Activated CD4-positive, alpha-beta T cell treated with anti-CD3 and anti-CD28 coated beads, Interleukin-2, amount 10 ng/mL, durations not matched to agents 24 days and 14 days (primary cell): ENCODE results near the gene SERINC5. TPM values are rescaled to one million over a fixed set of nuclear protein-coding genes. Genes with fewer than 3 reads are reported as not detected.

Source experiments
- DNase-seq: peaks from one replicate; pipeline ENCODE4 v3.0.0; 2022
- H3K27ac Mint-ChIP-seq: one replicate; pipeline ENCODE4 v1.8.0; 2022; ENCODE audit warnings: mild to moderate bottlenecking, mixed read lengths
- H3K27me3 Mint-ChIP-seq: one replicate; pipeline ENCODE4 v1.8.0; 2022; ENCODE audit warnings: mixed read lengths
- H3K36me3 Mint-ChIP-seq: one replicate; pipeline ENCODE4 v1.8.0; 2022; ENCODE audit warnings: low read depth, mild to moderate bottlenecking, mixed read lengths
- H3K4me1 Mint-ChIP-seq: one replicate; pipeline ENCODE4 v1.8.0; 2021; ENCODE audit warnings: mixed read lengths
- H3K4me3 Mint-ChIP-seq: one replicate; pipeline ENCODE4 v1.8.0; 2022; ENCODE audit warnings: mild to moderate bottlenecking, moderate library complexity, mixed read lengths
- H3K9me3 Mint-ChIP-seq: one replicate; pipeline ENCODE4 v1.8.0; 2021; ENCODE audit warnings: mixed read lengths
- intact Hi-C: fragments of 100-400 bp; cut with micrococcal nuclease; formaldehyde crosslinking; loops from one replicate; pipeline ENCODE4 v1.15.1; 2023
- total RNA-seq: library from RNA; stranded (reverse); gene quantifications from 2 replicates; pipeline ENCODE4 v1.2.3, GENCODE V29; 2022

The SERINC5 gene
- total RNA-seq, 1 donor from 2014 or later: 21.3 TPM

- Mint-ChIP-seq H3K9me3 (no peaks in the 10 kb centered on the region), H3K27me3 (no peaks in the 10 kb centered on the region), H3K4me1 (peaks cover 7% of the 10 kb centered on the region), H3K4me3 (peak overlapping the region; percentile 76), H3K27ac (peak overlapping the region; percentile 81), H3K36me3 (no peaks in the 10 kb centered on the region)
- intact Hi-C loops: loop anchor here (1.0 to 10.0 kb wide), 9 partner anchors 26 to 1058 kb away; partner anchors contain the start of genes MTX3 and TENT2
- peak; percentile 72 for DNase-seq
Observed at GRCh38 chr5:80083101-80083890, 172.6 kb downstream of the SERINC5 start.

- intact Hi-C loops: loop anchor here (1.0 to 10.0 kb wide), 9 partner anchors 26 to 1058 kb away; partner anchors contain the start of genes MTX3 and TENT2
- peak; percentile 89 for DNase-seq
- Mint-ChIP-seq H3K4me1 (peaks cover 7% of the 10 kb centered on the region), H3K27ac (peak overlapping the region; percentile 81), H3K36me3 (no peaks in the 10 kb centered on the region), H3K9me3 (no peaks in the 10 kb centered on the region), H3K4me3 (peak overlapping the region; percentile 76), H3K27me3 (no peaks in the 10 kb centered on the region)
Observed at GRCh38 chr5:80082731-80083100, 173.1 kb downstream of the SERINC5 start.

DNA sequence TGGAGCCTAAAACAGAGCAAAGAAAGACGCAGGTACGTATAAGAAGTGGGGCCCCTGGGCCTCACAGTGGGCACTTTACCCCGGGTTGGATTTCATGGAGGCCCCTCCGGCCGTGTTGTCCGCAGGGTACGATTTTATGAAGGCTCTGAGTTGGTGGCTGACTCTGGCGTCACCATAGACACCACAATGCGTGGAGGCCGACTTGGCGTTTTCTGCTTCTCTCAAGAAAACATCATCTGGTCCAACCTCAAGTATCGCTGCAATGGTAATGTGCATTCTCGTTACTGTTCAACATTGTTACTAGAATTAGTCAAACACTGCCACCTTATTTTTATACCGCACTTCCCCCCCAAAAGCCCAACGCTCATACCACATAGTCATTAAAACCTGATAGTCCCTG is 173.6 kb downstream of the SERINC5 start:
- intact Hi-C loops: loop anchor here (2.0 to 10.0 kb wide), 5 partner anchors 25 to 1057 kb away; partner anchors contain the start of genes MTX3 and TENT2
- H3K9me3 Mint-ChIP-seq: no peaks in the 10 kb centered on the region
- peaks cover 7% of the 10 kb centered on the region for H3K4me1 Mint-ChIP-seq
- H3K27ac Mint-ChIP-seq: peak overlapping the region; percentile 48
- DNase-seq: no peak
- H3K4me3 Mint-ChIP-seq: peak overlapping the region; percentile 76
- H3K36me3 Mint-ChIP-seq: no peaks in the 10 kb centered on the region
- no peaks in the 10 kb centered on the region for H3K27me3 Mint-ChIP-seq

- intact Hi-C loops: no loop called here
- no peak overlapping the region for H3K4me3 Mint-ChIP-seq
- no peaks in the 10 kb centered on the region for H3K9me3 Mint-ChIP-seq
- H3K27me3 Mint-ChIP-seq: no peaks in the 10 kb centered on the region
- H3K36me3 Mint-ChIP-seq: no peaks in the 10 kb centered on the region
- no peak overlapping the region for H3K27ac Mint-ChIP-seq
- DNase-seq: no peak
- peaks cover 7% of the 10 kb centered on the region for H3K4me1 Mint-ChIP-seq
Observed at GRCh38 chr5:80078921-80079320, 176.9 kb downstream of the SERINC5 start.

- H3K4me1 Mint-ChIP-seq: no peaks in the 10 kb centered on the region
- DNase-seq: no peak
- no peaks in the 10 kb centered on the region for H3K9me3 Mint-ChIP-seq
- no peaks in the 10 kb centered on the region for H3K27me3 Mint-ChIP-seq
- H3K36me3 Mint-ChIP-seq: no peaks in the 10 kb centered on the region
- H3K27ac Mint-ChIP-seq: no peak overlapping the region
- H3K4me3 Mint-ChIP-seq: no peak overlapping the region
- intact Hi-C loops: no loop called here
Observed at GRCh38 chr5:80077051-80077714, 178.7 kb downstream of the SERINC5 start.

GRCh38 chr5:80076131-80077050 is 179.5 kb downstream of the SERINC5 start:
- intact Hi-C loops: no loop called here
- Mint-ChIP-seq H3K4me1 (no peaks in the 10 kb centered on the region), H3K27me3 (no peaks in the 10 kb centered on the region), H3K9me3 (no peaks in the 10 kb centered on the region), H3K27ac (no peak overlapping the region), H3K4me3 (no peak overlapping the region), H3K36me3 (no peaks in the 10 kb centered on the region)
- no peak for DNase-seq

DNA sequence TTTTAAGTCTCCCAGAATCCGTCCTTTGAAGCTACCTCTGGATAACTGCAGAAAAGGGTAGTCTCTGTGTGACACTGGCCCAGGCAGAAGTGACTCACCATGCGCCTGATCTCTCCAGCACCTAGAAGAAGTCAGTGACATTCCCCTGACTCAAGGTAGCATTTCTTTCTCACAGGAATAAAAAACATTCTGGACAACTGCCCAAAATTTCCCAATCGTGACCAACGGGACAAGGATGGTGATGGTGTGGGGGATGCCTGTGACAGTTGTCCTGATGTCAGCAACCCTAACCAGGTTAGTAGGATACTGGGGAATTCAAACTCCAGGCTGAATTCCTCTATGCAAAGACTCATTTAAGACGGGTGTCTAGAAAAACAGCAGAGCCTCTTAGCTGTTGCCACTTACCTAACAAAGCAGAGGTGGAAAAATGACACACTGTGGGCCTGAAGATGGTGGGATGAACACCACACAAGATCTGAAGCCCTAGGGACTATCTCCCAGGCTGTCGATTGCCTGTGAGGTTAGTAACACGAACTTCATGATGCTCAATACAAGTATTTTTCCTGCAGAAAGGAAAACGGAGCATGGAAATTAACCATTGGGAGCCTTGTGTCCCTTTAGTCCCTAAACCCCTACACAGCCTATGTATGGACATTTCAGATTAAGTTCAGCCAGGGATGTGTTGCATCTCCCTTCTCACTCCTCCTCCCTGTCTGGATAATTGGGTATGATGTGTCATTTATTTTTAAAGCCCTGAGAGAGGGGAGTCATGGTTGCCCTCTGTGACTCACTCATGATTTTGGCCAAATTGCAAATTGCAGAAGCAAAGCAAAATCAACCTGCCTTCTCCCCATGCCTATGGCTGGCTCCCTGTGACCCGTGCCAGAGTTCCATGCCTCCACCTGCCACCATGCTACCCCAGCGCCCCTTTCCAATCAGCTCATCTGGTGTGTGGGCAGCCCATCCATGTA is 183.5 kb downstream of the SERINC5 start:
- peaks cover 4% of the 10 kb centered on the region for H3K4me1 Mint-ChIP-seq
- intact Hi-C loops: no loop called here
- no peaks in the 10 kb centered on the region for H3K9me3 Mint-ChIP-seq
- no peak overlapping the region for H3K27ac Mint-ChIP-seq
- H3K36me3 Mint-ChIP-seq: no peaks in the 10 kb centered on the region
- no peak overlapping the region for H3K4me3 Mint-ChIP-seq
- H3K27me3 Mint-ChIP-seq: no peaks in the 10 kb centered on the region
- no peak for DNase-seq

- H3K4me3 Mint-ChIP-seq: no peak overlapping the region
- H3K36me3 Mint-ChIP-seq: no peaks in the 10 kb centered on the region
- H3K27me3 Mint-ChIP-seq: no peaks in the 10 kb centered on the region
- H3K9me3 Mint-ChIP-seq: no peaks in the 10 kb centered on the region
- intact Hi-C loops: no loop called here
- no peak for DNase-seq
- H3K27ac Mint-ChIP-seq: no peak overlapping the region
- H3K4me1 Mint-ChIP-seq: peaks cover 4% of the 10 kb centered on the region
Observed at GRCh38 chr5:80071510-80072021, 184.3 kb downstream of the SERINC5 start.

DNA sequence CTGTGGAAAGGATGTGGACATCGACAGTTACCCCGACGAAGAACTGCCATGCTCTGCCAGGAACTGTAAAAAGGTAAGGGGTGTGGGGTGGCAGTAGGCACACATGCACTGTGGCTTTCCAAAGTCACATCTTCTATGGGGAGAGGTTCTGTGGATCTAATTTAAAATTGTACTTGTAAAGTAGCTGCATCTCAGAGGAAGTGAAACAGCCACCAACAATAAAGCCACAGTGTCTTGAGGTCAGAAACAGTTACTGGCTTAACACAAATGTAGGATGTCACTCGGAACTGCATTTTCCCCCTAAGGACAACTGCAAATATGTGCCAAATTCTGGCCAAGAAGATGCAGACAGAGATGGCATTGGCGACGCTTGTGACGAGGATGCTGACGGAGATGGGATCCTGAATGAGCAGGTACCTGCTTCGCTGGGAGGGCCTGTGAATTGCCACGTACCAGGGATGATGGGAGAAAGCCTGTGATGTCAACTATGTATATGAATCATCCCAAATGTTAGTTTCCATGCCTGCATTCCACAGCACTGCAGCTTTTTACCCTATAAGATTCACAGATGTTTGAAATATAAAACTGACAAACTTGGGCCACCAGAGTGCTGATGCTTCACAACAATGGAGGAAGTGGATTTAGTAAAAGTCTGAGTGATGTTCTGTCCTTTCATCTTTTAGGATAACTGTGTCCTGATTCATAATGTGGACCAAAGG is 185.4 kb downstream of the SERINC5 start:
- intact Hi-C loops: no loop called here
- no peaks in the 10 kb centered on the region for H3K9me3 Mint-ChIP-seq
- no peak overlapping the region for H3K27ac Mint-ChIP-seq
- H3K36me3 Mint-ChIP-seq: no peaks in the 10 kb centered on the region
- H3K4me3 Mint-ChIP-seq: no peak overlapping the region
- H3K27me3 Mint-ChIP-seq: no peaks in the 10 kb centered on the region
- peaks cover 4% of the 10 kb centered on the region for H3K4me1 Mint-ChIP-seq
- no peak for DNase-seq

- no peak for DNase-seq
- peaks cover 2% of the 10 kb centered on the region for H3K27me3 Mint-ChIP-seq
- no peak overlapping the region for H3K27ac Mint-ChIP-seq
- H3K36me3 Mint-ChIP-seq: no peaks in the 10 kb centered on the region
- H3K4me3 Mint-ChIP-seq: no peak overlapping the region
- intact Hi-C loops: no loop called here
- H3K4me1 Mint-ChIP-seq: peaks cover 4% of the 10 kb centered on the region
- H3K9me3 Mint-ChIP-seq: no peaks in the 10 kb centered on the region
Observed at GRCh38 chr5:80069918-80070318, 185.9 kb downstream of the SERINC5 start.

GRCh38 chr5:80069251-80069800 is 186.5 kb downstream of the SERINC5 start:
- intact Hi-C loops: no loop called here
- Mint-ChIP-seq H3K36me3 (no peaks in the 10 kb centered on the region), H3K27ac (no peak overlapping the region), H3K4me1 (peaks cover 4% of the 10 kb centered on the region), H3K9me3 (no peaks in the 10 kb centered on the region), H3K27me3 (peaks cover 2% of the 10 kb centered on the region), H3K4me3 (no peak overlapping the region)
- no peak for DNase-seq

- intact Hi-C loops: no loop called here
- H3K27me3 Mint-ChIP-seq: peaks cover 2% of the 10 kb centered on the region
- H3K9me3 Mint-ChIP-seq: no peaks in the 10 kb centered on the region
- H3K4me1 Mint-ChIP-seq: peaks cover 4% of the 10 kb centered on the region
- no peaks in the 10 kb centered on the region for H3K36me3 Mint-ChIP-seq
- H3K27ac Mint-ChIP-seq: no peak overlapping the region
- no peak for DNase-seq
- no peak overlapping the region for H3K4me3 Mint-ChIP-seq
Observed at GRCh38 chr5:80068775-80069174, 187.1 kb downstream of the SERINC5 start.
